PC-9 (cell line): ENCODE data around the gene PRKCH.

Source experiments
- EZH2 ChIP-seq: fragments of 200-600 bp; sonication (generic); IDR thresholded peaks from 2 replicates; pipeline ENCODE4 v1.8.0; 2017; ENCODE audit warnings: antibody characterized with exemption, low read depth
- TF ChIP-seq, protein P1 (sequence below): fragments of 200-600 bp; sonication (generic); conservative IDR thresholded peaks from 2 replicates; pipeline ENCODE4 v1.6.1; 2017; ENCODE audit warnings: mixed run types, antibody characterized with exemption, mild to moderate bottlenecking, moderate library complexity

DNA sequence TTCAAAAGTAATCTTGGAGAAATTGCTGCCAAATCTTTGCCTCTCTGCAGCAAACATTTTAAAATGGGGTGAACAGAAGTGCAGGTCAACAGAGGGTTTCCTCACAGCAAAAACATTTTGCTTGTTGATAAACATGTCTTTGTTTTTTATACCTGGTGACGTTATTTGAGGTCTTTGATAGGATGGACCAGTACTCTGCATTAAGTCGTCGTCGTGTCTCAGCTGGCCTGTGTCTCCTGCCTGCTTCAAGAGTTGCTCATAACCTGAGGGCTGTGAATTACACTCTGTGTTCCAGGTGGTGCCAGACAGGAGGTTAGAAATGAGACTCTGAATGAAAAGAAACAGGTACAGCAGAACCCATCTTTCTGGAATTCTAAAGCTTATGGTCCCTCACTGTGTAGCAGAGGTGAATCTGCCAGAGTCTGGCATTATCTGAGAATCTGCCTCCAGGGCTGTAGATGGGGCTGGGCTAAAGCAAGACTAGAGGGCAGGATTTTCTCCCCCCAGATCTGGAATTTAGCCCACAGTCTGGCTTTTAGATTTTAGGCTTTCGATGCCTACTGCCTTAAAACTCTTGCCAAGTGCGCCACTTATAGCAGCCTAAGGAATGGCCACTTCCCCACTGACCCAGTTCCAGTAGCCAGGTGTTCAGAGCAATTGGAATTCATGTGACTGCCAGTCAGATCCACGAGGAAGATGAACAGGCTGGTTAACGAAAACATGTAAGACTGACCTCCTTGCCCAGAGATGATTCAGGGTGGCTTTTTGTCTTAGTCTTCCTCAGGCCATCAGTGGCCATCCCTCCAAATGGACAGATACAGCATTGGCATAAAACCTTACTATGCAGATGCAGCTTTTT, 161.2 kb downstream of the PRKCH start:
- TF ChIP-seq, protein P1, sequence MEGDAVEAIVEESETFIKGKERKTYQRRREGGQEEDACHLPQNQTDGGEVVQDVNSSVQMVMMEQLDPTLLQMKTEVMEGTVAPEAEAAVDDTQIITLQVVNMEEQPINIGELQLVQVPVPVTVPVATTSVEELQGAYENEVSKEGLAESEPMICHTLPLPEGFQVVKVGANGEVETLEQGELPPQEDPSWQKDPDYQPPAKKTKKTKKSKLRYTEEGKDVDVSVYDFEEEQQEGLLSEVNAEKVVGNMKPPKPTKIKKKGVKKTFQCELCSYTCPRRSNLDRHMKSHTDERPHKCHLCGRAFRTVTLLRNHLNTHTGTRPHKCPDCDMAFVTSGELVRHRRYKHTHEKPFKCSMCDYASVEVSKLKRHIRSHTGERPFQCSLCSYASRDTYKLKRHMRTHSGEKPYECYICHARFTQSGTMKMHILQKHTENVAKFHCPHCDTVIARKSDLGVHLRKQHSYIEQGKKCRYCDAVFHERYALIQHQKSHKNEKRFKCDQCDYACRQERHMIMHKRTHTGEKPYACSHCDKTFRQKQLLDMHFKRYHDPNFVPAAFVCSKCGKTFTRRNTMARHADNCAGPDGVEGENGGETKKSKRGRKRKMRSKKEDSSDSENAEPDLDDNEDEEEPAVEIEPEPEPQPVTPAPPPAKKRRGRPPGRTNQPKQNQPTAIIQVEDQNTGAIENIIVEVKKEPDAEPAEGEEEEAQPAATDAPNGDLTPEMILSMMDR = no peak
- no peak for TF ChIP-seq EZH2
